GM12864 (cell line): ENCODE measurements around the gene SLC11A1.

Source experiments
- DNase-seq: peaks from one replicate; pipeline ENCODE4 v3.0.0-alpha.2; 2011; ENCODE audit warnings: low read depth
- H3K4me3 ChIP-seq: 2 replicates; pipeline ENCODE4 v1.5.1; 2011; ENCODE audit warnings: mild to moderate bottlenecking, low read depth, low read length, control low read depth
- CTCF ChIP-seq: IDR thresholded peaks from 2 replicates; pipeline ENCODE4 v1.5.1; 2011; ENCODE audit warnings: low read depth, mild to moderate bottlenecking, moderate library complexity, low read length, control low read depth, inconsistent platforms; ENCODE audit errors: missing control alignments

Gene SLC11A1

GRCh38 chr2:218438596-218438995 is 56.5 kb downstream of the SLC11A1 start:
- no peak for TF ChIP-seq CTCF
- no peak overlapping the region for H3K4me3 ChIP-seq
- no peak for DNase-seq

GRCh38 chr2:218444692-218445357 is 62.8 kb downstream of the SLC11A1 start:
- no peak overlapping the region for H3K4me3 ChIP-seq
- TF ChIP-seq CTCF: no peak
- DNase-seq: no peak

GRCh38 chr2:218445602-218446001 is 63.5 kb downstream of the SLC11A1 start:
- no peak overlapping the region for H3K4me3 ChIP-seq
- no peak for DNase-seq
- no peak for TF ChIP-seq CTCF
